ENCODE measurements around the gene USH1G. TPM values are rescaled to one million over a fixed set of nuclear protein-coding genes. Genes with fewer than 3 reads are reported as not detected.
"Not testable (repeated sequence)": the region's sequence is repeated elsewhere in the genome, so short reads cannot be mapped to it uniquely, and the experiment has no call there.

The USH1G gene
- 0.41 TPM for total RNA-seq

GRCh38 chr17:74922694-74923537 lies at the start of gene USH1G:
Gene USH1G, minus strand, starts transcription at chr17:74923255. Its CDS starts 182 bp downstream, at chr17:74923073.
- DNase-seq (ENCODE audit: low spot score in 2 of 2) (peak; percentile 64 to 76), FAIRE-seq (no peak)

- DNase-seq (ENCODE audit: low spot score in 2 of 2) (peak; percentile 89 to 90), FAIRE-seq (no peak)
Measured at GRCh38 chr17:74972107-74972972, 49.3 kb upstream of the USH1G start, which contains the start of gene HID1. Gene HID1, minus strand, starts transcription at chr17:74972759. Its CDS starts 103 bp downstream, at chr17:74972656.

- no peak for FAIRE-seq
- DNase-seq (ENCODE audit: low spot score in 2 of 2): no peak
Measured at GRCh38 chr17:74971842-74972106, 48.7 kb upstream of the USH1G start.

GRCh38 chr17:74971069-74971841 lies 48.2 kb upstream of the USH1G start:
- DNase-seq (ENCODE audit: low spot score in 2 of 2): no peak
- FAIRE-seq: no peak

- DNase-seq (ENCODE audit: low spot score in 2 of 2): no peak
- no peak for FAIRE-seq
Measured at GRCh38 chr17:74970395-74970794, 47.3 kb upstream of the USH1G start.

GRCh38 chr17:74969501-74969900 lies 46.4 kb upstream of the USH1G start:
- FAIRE-seq: not testable (repeated sequence)

GRCh38 chr17:74968361-74968780 lies 45.3 kb upstream of the USH1G start:
- FAIRE-seq: no peak
- DNase-seq (ENCODE audit: low spot score in 2 of 2): no peak

More at GRCh38 chr17:74969501-74969900, 46.4 kb upstream of the USH1G start:
- DNase-seq (ENCODE audit: low spot score in 2 of 2): not testable (repeated sequence)

- no peak for DNase-seq (ENCODE audit: low spot score in 2 of 2)
- FAIRE-seq: no peak
Measured at GRCh38 chr17:74964988-74965622, 42.0 kb upstream of the USH1G start.

GRCh38 chr17:74964246-74964761 lies 41.2 kb upstream of the USH1G start:
- DNase-seq (ENCODE audit: low spot score in 2 of 2) (no peak), FAIRE-seq (no peak)

- DNase-seq (ENCODE audit: low spot score in 2 of 2) (no peak), FAIRE-seq (no peak)
Measured at GRCh38 chr17:74963656-74964055, 40.6 kb upstream of the USH1G start.

GRCh38 chr17:74962622-74963394 lies 39.8 kb upstream of the USH1G start:
- peak; percentile 61 to 69 for DNase-seq (ENCODE audit: low spot score in 2 of 2)
- FAIRE-seq: no peak

- DNase-seq (ENCODE audit: low spot score in 2 of 2) (peak; percentile 85 to 93), FAIRE-seq (no peak)
Measured at GRCh38 chr17:74961657-74962350, 38.7 kb upstream of the USH1G start.

- DNase-seq (ENCODE audit: low spot score in 2 of 2) (no peak), FAIRE-seq (no peak)
Measured at GRCh38 chr17:74960570-74961342, 37.7 kb upstream of the USH1G start.

- no peak for FAIRE-seq
- no peak for DNase-seq (ENCODE audit: low spot score in 2 of 2)
Measured at GRCh38 chr17:74959826-74960515, 36.9 kb upstream of the USH1G start.

- peak; percentile 70 to 77 for DNase-seq (ENCODE audit: low spot score in 2 of 2)
- FAIRE-seq: no peak
Measured at GRCh38 chr17:74957935-74958740, 35.1 kb upstream of the USH1G start.

GRCh38 chr17:74956093-74956492 lies 33.0 kb upstream of the USH1G start:
- FAIRE-seq: no peak
- no peak for DNase-seq (ENCODE audit: low spot score in 2 of 2)
